ENCODE measurements around the gene ZNF385A.

The ZNF385A gene

GRCh38 chr12:54415221-54415929, 30.8 kb upstream of the ZNF385A start:
- DNase-seq (ENCODE audit: low read depth in 2 of 2) = no peak

GRCh38 chr12:54413284-54414190, 29.0 kb upstream of the ZNF385A start:
- peak in 1 of 2 donors; percentile 32 for DNase-seq (ENCODE audit: low read depth in 2 of 2)

- DNase-seq (ENCODE audit: low read depth in 2 of 2) = no peak
Observed at GRCh38 chr12:54412786-54413185, 28.3 kb upstream of the ZNF385A start.

GRCh38 chr12:54412348-54412747, 27.8 kb upstream of the ZNF385A start:
- DNase-seq (ENCODE audit: low read depth in 2 of 2) = no peak

- peak in 1 of 2 donors; percentile 47 for DNase-seq (ENCODE audit: low read depth in 2 of 2)
Observed at GRCh38 chr12:54411391-54412241, 27.1 kb upstream of the ZNF385A start.

GRCh38 chr12:54409267-54409666, 24.7 kb upstream of the ZNF385A start:
- DNase-seq (ENCODE audit: low read depth in 2 of 2) = no peak

- no peak for DNase-seq (ENCODE audit: low read depth in 2 of 2)
Observed at GRCh38 chr12:54407183-54407905, 22.8 kb upstream of the ZNF385A start.

- no peak for DNase-seq (ENCODE audit: low read depth in 2 of 2)
Observed at GRCh38 chr12:54405573-54405972, 21.0 kb upstream of the ZNF385A start.

- DNase-seq (ENCODE audit: low read depth in 2 of 2) = no peak
Observed at GRCh38 chr12:54405106-54405505, 20.6 kb upstream of the ZNF385A start.

- DNase-seq (ENCODE audit: low read depth in 2 of 2) = peak; percentile 56 to 61
Observed at GRCh38 chr12:54404061-54405004, 19.8 kb upstream of the ZNF385A start.

- no peak for DNase-seq (ENCODE audit: low read depth in 2 of 2)
Observed at GRCh38 chr12:54401119-54401518, 16.6 kb upstream of the ZNF385A start.

GRCh38 chr12:54398995-54399793, 14.7 kb upstream of the ZNF385A start:
- peak; percentile 81 to 87 for DNase-seq (ENCODE audit: low read depth in 2 of 2)

GRCh38 chr12:54398218-54398617, 13.7 kb upstream of the ZNF385A start:
- DNase-seq (ENCODE audit: low read depth in 2 of 2) = no peak

- DNase-seq (ENCODE audit: low read depth in 2 of 2) = no peak
Observed at GRCh38 chr12:54397157-54397556, 12.6 kb upstream of the ZNF385A start.

GRCh38 chr12:54395545-54395944, 11.0 kb upstream of the ZNF385A start:
- no peak for DNase-seq (ENCODE audit: low read depth in 2 of 2)

GRCh38 chr12:54394986-54395385, 10.5 kb upstream of the ZNF385A start:
- DNase-seq (ENCODE audit: low read depth in 2 of 2) = no peak

- peak in 1 of 2 donors; percentile 45 for DNase-seq (ENCODE audit: low read depth in 2 of 2)
Observed at GRCh38 chr12:54394281-54394719, 9.8 kb upstream of the ZNF385A start.

GRCh38 chr12:54393743-54394142, 9.2 kb upstream of the ZNF385A start:
- no peak for DNase-seq (ENCODE audit: low read depth in 2 of 2)

GRCh38 chr12:54393207-54393609, 8.7 kb upstream of the ZNF385A start:
- DNase-seq (ENCODE audit: low read depth in 2 of 2) = no peak
